GM19372 (cell line): ENCODE data around the gene PITPNM3.

Experiments used
- ATAC-seq: cut with Tn5 transposase; IDR thresholded peaks from one replicate; pipeline ENCODE4 v1.9.1; 2021; ENCODE audit warnings: mild to moderate bottlenecking, low read depth, moderate library complexity; ENCODE audit not compliant: unreplicated experiment

The PITPNM3 gene

DNA sequence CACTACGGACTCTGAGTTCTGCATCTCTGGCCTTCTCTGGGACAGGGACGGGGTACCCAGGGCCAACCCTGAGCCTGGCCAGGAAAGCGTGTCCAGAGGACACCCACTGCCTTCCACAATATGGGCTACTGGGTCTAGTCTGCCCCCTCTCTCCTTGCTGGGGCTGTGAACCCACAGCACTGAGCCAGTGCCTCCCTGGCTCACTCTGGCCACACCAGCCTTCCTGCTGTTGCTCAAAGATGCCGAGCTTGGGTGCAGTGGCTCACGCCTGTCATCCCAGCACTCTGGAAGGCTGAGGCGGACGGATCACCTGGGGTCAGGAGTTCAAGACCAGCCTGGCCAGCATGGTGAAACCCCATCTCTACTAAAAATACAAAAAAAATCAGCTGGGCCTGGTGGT is 24.8 kb downstream of the PITPNM3 start:
- no peak for ATAC-seq

DNA sequence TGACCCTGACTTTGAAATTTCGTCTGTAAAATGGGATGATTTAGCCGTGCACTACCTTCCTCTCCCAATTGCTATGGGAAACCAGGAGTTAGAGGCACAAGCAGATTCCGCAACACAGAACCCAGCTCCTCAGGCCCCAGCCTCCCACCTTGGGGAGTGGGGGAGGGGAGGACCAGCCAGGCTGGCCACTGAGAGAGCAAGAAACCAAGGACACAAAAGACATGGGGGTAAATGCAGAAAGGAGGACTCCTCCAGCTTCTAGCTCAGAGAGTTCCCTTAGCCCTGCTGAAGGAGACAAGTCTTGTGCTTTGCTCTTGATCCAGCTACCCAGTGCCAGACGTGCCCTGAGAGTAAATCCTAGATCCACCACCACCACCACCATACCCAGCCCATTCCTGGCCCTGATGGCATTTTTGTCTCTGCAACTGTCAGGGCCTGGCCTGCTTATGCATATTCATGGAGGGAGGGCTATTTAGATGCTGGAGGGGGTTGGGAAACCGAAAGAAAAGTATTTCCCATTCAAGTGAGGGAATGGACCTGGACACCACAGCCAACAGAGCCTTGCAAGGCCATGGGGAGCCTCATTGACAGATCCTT is 25.9 kb downstream of the PITPNM3 start:
- no peak for ATAC-seq

DNA sequence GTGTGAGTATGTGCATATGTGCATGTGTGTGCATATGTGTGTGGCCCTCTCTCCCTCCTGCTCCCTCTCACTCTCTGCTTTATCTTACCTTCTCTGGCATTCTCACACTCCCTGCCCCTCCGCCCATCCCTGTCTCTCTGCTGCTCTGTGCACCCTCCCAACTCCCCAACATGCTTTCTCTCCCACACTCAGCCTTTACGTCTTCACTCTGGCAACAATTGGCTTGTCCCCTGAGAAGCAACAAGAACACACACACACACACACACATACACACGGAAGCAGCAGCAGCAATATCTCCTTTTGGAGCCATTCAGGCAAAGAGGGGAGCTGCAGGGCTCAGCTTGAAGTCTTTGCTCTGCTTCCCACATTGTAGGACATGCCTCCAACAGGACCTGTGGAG is 27.8 kb downstream of the PITPNM3 start:
- no peak for ATAC-seq

DNA sequence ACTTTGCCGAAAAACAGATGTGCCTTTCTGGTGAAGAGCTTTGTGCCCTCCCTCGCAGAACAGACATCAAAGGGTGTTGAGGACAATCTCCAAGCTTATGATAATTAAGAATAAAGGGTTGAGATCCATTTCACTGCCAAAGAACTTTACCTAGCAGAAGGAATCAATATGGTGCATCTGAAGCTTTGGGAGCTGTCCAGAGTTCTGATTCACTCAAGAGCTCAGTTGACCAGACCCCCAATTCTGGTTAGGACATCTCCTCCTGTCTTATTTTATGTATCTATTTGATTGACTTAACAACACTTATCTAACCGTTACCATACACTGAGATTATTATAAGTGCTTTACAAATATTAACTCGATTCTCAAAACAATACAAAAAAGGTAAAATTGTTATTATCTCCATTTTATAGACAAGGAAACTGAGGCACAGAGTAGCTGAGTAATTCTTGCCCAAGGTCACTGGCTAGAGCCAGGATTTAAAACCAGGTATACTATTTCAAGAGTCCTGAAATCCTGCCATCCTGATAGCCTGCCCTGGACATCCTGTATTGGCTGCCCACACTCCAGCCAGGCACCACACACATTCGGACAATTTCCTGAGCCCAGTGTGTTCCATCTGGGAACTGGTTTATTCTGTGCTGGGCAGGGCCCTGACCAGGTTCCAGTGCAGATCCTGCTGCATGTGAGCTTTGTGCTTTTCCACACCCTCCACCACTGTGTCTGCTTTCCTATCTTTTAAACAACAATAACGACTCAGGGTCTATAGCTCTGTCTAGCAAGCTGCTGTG is 29.8 kb downstream of the PITPNM3 start:
- no peak for ATAC-seq

DNA sequence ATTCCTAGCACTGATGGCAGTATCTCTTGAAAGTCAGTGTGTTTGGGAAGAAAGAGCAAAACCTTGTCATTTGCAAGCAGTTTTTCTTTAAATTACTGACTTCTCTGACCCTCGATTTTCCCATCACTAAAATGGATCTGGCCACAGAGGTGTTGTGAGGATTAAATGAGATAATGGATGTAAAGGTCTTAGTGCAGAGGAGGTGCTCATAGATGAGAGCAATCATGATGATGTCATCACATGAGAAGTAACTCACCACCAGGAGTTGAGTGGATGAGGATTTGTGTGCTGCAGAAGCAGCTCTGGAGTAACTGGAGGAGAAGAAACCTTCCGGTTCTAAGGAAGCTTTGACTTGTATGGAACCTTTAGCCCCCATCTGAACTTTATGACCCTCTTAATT is 30.6 kb downstream of the PITPNM3 start:
- ATAC-seq: no peak

DNA sequence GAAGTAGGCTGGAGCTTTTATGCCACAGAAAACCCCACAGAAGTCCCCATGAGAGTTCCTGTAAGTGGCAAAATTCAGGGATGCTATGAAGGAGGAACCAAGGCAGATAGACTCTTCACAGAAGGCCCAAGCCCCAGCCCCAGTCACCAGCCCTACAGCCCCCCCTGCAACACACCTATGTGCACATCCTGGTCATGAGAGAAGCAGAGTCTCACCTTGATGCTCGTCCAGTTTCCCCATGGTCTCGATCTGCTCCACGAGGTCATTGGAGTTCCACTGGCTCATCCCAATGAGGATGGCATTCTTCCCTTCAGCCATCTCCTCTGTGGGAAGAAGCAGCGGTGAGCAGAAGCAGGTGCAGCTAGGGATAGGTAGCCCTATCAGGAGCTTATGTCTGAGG is 31.2 kb downstream of the PITPNM3 start:
- no peak for ATAC-seq

DNA sequence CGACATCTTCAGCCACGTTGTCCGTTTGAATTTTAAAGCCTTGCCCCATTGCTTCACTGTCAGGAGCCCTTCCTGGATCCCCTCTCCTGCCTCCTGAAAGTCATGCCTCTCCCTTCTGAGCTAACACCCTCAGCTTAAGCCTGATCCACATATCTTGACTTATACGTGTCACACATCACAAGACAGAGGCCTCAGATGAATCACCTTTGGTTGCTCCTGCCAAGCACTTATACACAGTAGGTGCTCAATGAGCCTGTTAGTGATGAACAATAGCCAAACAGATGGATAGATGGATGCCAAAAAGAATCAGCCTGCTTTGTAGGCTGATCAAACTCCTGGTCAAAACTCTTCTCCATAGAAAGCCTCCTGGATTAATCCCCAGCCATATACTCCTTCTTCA is 31.8 kb downstream of the PITPNM3 start:
- ATAC-seq: no peak

DNA sequence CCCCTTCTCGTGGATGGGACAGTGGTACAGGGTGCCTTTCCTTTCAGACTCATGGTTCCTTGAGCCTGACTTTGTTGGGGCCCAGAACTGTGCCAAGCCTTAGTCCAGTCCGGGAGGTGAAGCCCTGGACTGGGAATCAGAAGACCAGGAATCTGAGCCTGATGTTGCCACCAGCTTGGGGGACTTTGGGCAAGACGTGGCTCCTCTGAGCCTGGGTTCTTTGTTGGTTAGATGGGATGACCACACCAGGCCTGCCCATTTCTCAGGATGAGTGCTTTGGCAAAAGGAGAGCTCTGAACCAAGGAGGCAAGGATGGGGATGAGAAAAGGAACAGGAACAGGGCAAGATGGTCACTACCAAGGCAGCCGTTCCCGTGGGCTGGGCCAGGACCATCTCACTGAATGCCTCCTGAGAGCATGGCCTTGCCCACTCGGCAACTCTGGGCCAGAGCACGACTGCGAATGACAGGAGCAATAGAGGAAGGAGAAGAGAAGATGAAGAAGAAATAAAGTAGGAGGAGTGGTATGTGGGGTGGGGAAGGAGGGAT is 32.5 kb downstream of the PITPNM3 start:
- ATAC-seq: no peak

DNA sequence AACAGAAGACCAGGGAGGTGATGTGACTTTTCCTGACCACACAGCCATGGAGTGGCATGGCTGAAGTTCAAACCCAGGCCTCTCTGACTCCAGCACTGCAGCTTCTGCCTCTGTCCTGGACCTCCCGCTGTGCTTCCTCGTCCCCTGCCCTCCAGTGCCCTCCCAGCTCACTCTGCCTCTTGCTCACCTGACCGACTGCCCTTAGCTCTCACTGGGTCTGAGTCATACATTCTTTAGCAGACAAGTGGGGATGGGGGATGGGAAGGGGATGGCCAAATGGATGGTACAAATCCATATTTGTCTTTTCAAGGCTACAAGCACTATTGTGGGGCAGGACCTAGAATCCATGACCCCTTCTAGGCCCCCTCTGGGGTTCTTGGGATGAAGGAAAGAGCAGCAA is 33.0 kb downstream of the PITPNM3 start:
- no peak for ATAC-seq

DNA sequence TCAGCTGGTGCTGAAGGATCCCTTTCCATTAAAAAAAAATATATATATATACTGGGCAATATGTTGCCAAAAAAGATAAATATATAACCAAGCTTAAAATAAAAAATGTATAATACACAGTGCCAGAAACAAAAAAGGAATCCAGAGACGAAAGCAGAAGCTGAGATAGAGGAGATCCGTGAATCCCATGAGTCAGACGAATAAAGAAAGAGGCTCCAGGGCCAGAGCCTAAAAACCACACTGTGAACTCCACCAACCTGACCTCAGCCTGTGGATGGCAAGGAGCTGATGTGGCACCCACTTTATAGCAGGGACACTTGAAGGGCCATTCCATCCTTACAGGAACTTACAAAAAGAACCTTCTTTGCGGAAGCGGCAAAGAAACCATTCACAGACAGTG is 34.8 kb downstream of the PITPNM3 start:
- ATAC-seq: no peak

DNA sequence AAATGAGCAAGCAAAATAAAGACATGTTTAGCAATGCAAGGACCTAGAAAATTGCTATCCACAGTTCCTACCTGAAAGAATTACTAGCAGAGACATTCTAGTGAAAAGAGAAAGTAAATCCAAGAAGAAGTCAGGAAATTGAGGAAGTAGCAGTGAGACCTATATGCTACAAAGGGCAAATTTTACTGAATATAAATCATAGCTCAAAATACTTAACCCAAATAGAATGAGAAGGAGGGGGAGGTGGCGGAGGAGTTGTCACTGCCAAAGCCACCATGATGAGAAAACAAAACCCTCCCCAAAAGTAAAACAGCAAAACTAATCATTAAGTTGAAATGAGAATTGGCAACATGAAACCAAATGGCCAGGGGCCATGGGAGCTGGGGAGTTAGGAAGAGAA is 39.3 kb downstream of the PITPNM3 start:
- ATAC-seq: no peak

DNA sequence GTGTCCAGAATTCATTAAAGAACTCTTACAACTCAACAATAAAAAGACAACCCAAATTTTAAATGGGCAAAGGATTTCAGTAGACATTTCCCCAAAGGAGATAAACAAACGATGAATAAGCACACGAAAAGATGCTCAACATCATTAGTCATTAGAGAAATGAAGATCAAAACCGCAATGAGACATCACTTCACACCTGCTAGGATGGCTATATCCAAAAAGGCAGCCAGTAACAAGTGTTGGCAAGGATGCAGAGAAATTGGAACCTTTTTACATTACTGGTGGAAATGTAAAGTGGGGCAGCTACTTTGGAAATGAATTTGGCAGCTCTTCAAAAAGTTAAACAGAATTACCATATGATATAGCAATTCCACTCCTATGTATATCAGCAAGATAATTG is 42.0 kb downstream of the PITPNM3 start:
- ATAC-seq: no peak

DNA sequence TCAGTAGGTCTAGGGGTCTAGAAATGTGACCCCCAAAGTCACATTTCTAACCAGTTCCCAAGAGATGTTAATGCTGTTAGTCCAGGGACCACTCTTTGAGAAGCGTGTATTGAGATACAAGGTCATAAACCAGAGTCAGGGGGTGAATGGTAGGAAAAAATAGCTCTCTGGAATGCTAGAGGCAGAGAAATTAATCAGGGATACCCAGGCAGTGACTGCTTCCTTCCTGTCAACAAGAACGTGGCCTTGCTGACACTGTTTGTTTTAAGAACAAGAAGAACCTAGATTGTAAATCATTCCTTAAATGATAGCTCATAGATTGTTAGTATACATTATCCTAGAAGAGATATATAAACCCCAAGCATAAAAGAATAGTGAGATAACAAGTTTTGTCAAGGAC is 43.8 kb downstream of the PITPNM3 start:
- ATAC-seq: no peak

DNA sequence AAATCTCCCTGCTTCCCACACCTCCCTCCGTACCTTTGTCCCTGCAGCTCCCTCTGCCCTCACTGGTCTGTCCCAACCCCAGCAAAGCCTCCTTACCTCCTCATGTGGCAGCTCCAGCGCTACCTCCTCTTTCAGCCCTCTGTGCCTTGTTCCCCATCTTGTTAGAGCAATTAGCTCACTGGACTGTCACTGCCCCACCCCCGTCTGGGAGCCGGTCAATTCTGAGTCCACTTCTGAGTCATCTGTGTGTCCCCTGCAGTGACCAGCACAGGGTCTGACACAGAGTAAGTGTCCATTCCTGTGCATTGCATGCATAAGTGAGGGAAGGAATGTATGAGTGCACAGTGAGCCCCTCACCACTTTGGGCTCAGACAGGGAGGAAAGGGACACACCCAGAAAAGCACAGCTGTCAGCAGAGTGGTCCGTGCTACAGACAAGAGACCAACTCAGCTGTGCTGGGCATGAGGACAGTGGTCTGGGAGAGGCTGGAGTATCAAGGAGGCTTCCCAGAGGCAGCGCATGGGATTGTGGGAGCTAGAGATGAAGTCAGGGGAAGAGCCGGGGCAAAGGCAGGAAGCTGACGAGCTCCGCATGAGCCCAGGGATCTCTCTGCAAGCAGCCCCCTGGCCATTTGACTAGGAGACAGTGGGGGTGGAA is 45.9 kb downstream of the PITPNM3 start:
- ATAC-seq: no peak

DNA sequence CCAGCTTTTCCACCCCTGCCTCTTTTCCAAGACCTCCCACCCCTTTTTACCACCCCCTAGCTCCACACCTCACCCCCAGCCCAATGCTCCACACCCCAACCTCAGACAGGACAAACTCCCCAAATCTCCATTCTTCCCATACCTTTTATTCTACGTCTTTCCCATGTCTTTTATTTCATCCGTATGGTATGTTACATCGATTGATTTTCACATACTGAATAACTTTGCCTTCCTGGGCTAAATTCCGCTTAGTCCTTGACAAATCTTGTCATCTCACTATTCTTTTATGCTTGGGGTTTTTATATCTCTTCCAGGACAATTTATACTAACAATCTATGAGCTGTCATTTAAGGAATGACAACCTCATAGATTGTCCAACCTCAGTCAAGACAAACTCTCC is 46.4 kb downstream of the PITPNM3 start:
- ATAC-seq: no peak

DNA sequence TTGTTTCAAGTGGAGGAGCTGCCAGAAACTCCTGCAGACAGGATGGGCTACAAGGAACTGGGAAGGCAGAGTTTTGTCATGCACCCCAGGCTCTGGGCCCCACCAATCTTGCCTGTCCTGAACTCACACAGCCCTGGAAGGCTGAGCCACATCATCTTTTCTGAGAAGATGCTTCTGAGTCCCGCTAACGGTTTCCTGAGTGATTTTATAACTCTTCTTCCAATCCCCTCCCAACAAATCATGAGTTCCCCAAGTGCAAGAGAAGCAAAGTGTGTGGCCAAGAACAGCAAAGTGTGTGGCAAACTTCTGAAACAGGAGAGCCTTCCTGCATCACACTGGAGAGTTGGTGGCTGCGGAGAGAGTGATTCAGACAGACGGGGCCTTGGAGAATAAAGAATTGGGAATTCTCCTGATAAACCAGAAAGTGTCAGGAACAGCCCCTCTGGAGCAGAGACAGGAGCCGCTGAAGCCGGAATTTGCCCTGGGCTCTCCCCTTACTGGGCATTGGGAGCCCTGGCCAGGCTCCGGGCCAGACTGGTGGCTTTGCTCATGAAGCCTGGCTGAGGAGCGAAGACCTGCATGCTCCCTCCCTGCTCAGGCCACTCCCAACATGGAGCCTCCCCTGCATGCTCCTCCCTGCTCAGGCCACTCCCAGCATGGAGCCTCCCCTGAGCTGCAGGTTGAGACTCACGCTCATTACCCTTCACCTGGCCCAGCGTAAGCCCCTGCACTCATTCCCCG is 47.2 kb downstream of the PITPNM3 start:
- ATAC-seq: no peak

DNA sequence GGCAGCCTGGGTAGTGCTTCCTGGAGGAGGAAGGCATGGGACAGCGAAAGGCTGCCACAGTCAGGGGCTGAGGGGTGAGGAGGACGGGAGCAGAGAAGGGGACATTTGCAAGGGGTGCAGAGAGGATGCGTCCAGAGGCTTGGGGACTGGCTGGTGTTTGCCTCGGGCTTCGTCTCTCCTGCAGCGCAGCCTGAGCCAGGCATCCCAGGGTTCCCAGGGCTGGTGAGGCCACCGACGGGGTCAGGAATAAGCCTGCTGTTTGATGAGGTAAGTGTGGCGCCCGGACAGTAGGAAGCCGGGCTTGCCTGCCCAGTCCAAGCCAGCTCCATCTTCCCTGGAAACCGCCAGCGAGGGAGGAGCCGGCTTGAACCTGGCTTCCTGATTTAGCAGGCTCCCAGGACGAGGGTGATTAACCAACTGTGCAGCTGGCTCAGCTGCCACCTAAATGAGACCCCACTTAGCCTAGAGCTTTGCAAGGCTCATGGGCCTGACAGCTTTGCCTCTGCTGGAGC is 47.8 kb downstream of the PITPNM3 start:
- ATAC-seq: no peak

DNA sequence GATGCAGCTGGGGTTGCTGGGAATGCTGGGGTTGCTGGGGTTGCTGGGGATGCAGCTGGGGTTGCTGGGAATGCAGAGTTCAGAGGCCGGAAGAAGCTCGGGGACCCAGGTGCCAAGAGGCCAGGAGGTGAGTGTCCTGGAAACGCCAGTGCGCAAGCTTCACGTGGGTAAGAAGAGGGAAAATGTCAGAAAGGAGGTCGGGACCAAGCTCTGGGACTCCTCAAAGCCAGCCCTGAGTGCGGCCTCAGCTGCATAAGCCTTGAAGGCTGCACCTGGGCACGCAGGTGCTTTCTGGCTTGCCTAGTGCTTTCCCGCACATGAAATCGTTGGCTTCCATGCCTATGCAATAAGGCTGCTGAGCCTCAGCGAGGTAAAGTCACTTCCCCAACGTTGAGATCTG is 48.3 kb downstream of the PITPNM3 start:
- ATAC-seq: no peak

DNA sequence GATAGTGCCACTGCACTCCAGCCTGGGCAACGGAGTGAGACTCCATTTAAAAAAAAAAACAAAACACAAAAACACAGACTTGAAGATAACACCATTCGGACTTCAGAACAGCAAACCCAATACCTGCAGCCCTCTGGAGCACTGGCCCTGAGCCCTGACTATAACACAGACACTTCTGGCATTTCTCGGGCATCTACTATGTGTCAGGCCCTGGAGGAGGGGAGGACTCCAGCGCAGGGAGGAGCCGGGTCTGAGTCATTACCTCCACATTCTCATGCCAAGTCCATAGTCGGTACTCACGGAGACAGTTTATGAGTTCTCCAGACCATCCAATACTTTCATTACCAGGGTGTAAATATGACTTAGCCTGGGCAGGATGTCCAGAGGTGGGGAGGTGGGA is 48.8 kb downstream of the PITPNM3 start:
- no peak for ATAC-seq

DNA sequence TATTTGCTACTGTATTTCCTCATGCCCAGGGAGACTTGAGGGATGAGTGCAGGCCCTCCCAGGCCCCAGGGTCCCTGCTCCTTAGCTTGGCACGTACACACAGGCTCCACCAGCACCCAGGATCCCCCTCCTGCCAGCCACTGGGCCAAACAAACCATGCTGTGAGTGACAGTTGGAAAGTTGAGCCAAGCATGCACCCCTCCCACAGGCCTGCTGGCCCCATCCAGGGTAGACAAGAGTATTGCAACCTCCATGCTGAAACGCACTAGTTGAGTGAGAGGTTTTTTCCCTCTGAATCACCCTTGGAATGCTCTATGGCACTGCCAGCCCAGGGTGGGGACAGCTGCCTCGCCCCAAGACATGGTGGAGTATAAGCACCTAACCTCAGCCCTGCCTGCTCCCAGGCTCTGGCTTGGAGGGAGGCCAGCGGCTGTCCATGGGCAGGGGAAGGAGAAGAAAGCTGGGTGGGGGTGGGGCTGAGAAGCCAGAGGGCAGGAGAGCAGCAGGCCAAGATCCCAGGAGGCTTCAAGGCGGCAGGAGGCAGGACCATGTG is 49.6 kb downstream of the PITPNM3 start:
- no peak for ATAC-seq
